GM12878 (cell line): Measurements from ENCODE around the gene MYO1D. TPM values are rescaled to one million over a fixed set of nuclear protein-coding genes. Genes with fewer than 3 reads are reported as not detected.

Experiments used
- ATAC-seq: fragments of 200-7000 bp; cut with Tn5 transposase; 3 replicates; pipeline ENCODE4 v1.9.1; 2020; ENCODE audit warnings: mild to moderate bottlenecking, moderate library complexity
- BruUV-seq: library from RNA; stranded (reverse); fragments of 400-500 nt; replicated peaks from 2 replicates; lab custom pipeline; 2021; lab: Mats Ljungman, UMichigan
- CTCF ChIA-PET: fragments of 300-600 bp; sonication (Branson Sonifier 250); formaldehyde crosslinking; extraction: SDS; loops from one replicate; lab custom pipeline; 2021; ENCODE audit warnings: inconsistent platforms; lab: Yijun Ruan, JAX
- POLR2A ChIA-PET: fragments of 350-600 bp; formaldehyde crosslinking; extraction: SDS; loops from one replicate; lab custom pipeline; 2021; ENCODE audit warnings: inconsistent platforms; lab: Charles Lee
- RAD21 ChIA-PET: fragments of 300-600 bp; sonication (Branson Sonifier 250); formaldehyde crosslinking; loops from one replicate; lab custom pipeline; 2023; ENCODE audit warnings: antibody characterized with exemption; ENCODE audit not compliant: unreplicated experiment; lab: Charles Lee
- SMC1A ChIA-PET: fragments of 300-600 bp; sonication (Branson Sonifier 250); formaldehyde crosslinking; loops from one replicate; lab custom pipeline; 2023; ENCODE audit not compliant: unreplicated experiment, uncharacterized antibody; lab: Charles Lee
- DNase-seq: peaks from one replicate; pipeline ENCODE4 v3.0.0-alpha.2; 2011; ENCODE audit warnings: low read depth, low spot score
- FAIRE-seq: peaks from 3 replicates; lab custom pipeline; 2011; peaks lifted over from hg19 to GRCh38; lab: Jason Lieb, UNC
- H2AFZ ChIP-seq: 2 replicates; pipeline ENCODE4 v1.6.0; 2011; ENCODE audit warnings: low read depth, low read length, control low read depth; ENCODE audit not compliant: control insufficient read depth
- H3K27ac ChIP-seq: 2 replicates; pipeline ENCODE4 v1.5.1; 2011; ENCODE audit warnings: control low read depth; ENCODE audit not compliant: control insufficient read depth, insufficient read depth
- H3K27me3 ChIP-seq, 2 experiments: replicated peaks in 1 of 2; 2 replicates each; pipeline versions ENCODE4 v1.6.0 to v1.6.1; 2011; ENCODE audit warnings: low read length in 1 of 2; ENCODE audit not compliant: control insufficient read depth in 2 of 2, insufficient read depth in 2 of 2
- H3K36me3 ChIP-seq, 2 experiments: 2 replicates each; pipeline ENCODE4 v1.5.1; 2011; ENCODE audit warnings: low read length in 1 of 2; ENCODE audit not compliant: control insufficient read depth in 2 of 2, insufficient read depth in 2 of 2
- H3K4me1 ChIP-seq: 2 replicates; pipeline ENCODE4 v1.6.1; 2011; ENCODE audit warnings: mild to moderate bottlenecking, low read length, moderate library complexity, mixed read lengths; ENCODE audit not compliant: control insufficient read depth, insufficient read depth
- H3K4me2 ChIP-seq: 2 replicates; pipeline ENCODE4 v1.6.0; 2011; ENCODE audit warnings: control low read depth; ENCODE audit not compliant: control insufficient read depth, insufficient read depth
- H3K4me3 ChIP-seq: fragments of 200-600 bp; sonication (generic); 2 replicates; pipeline ENCODE4 v1.5.1; 2016
- H3K79me2 ChIP-seq: 2 replicates; pipeline ENCODE4 v1.6.0; 2011; ENCODE audit warnings: low read length; ENCODE audit not compliant: control insufficient read depth, insufficient read depth
- H3K9ac ChIP-seq: 2 replicates; pipeline ENCODE4 v1.8.0; 2011; ENCODE audit warnings: low read length, control low read depth, mixed read lengths; ENCODE audit not compliant: control insufficient read depth, insufficient read depth
- H3K9me3 ChIP-seq: replicated peaks from 3 replicates; pipeline ENCODE4 v1.5.1; 2011; ENCODE audit warnings: mild to moderate bottlenecking, low read length; ENCODE audit not compliant: control insufficient read depth, insufficient read depth
- H4K20me1 ChIP-seq: 2 replicates; pipeline ENCODE4 v1.6.0; 2011; ENCODE audit not compliant: control insufficient read depth, insufficient read depth
- ASH2L ChIP-seq: fragments of 300-600, 200-600 bp; sonication (generic); IDR thresholded peaks from 2 replicates; pipeline ENCODE4 v1.6.1; 2017; ENCODE audit warnings: low read depth, mild to moderate bottlenecking, borderline replicate concordance
- ATF7 ChIP-seq: fragments of 450-650 bp; IDR thresholded peaks from 2 replicates; pipeline ENCODE4 v1.6.1; 2016; ENCODE audit warnings: low read depth, mild to moderate bottlenecking
- BMI1 ChIP-seq: fragments of 450-650 bp; IDR thresholded peaks from 2 replicates; pipeline ENCODE4 v1.6.1; 2016; ENCODE audit warnings: mild to moderate bottlenecking, moderate library complexity, borderline replicate concordance
- EP300 ChIP-seq, 2 experiments: fragments of 150-350 bp in 1 of 2; IDR thresholded peaks; 2 replicates each; pipeline ENCODE4 v1.6.1; 2011 to 2012; ENCODE audit warnings: low read depth in 2 of 2, low read length in 2 of 2, borderline replicate concordance in 1 of 2, improper control_type of control experiment in 1 of 2, inconsistent platforms in 1 of 2; ENCODE audit not compliant: control insufficient read depth in 1 of 2
- KDM1A ChIP-seq: fragments of 200-600 bp; sonication (generic); IDR thresholded peaks from 2 replicates; pipeline ENCODE4 v1.6.1; 2016; ENCODE audit warnings: borderline replicate concordance
- LARP7 ChIP-seq: fragments of 450-650 bp; IDR thresholded peaks from 2 replicates; pipeline ENCODE4 v1.6.1; 2017; ENCODE audit warnings: mild to moderate bottlenecking
- NFYA ChIP-seq: IDR thresholded peaks from 2 replicates; pipeline ENCODE4 v1.6.1; 2011; ENCODE audit warnings: low read depth, mild to moderate bottlenecking, low read length, improper control_type of control experiment, borderline replicate concordance
- PML ChIP-seq: IDR thresholded peaks from 2 replicates; pipeline ENCODE4 v1.6.1; 2012; ENCODE audit warnings: low read length, inconsistent platforms
- SMAD5 ChIP-seq: IDR thresholded peaks from 2 replicates; pipeline ENCODE4 v1.6.1; 2016; ENCODE audit warnings: antibody characterized with exemption, low read depth
- SMC3 ChIP-seq: IDR thresholded peaks from 2 replicates; pipeline ENCODE4 v1.6.1; 2011; ENCODE audit warnings: low read length, improper control_type of control experiment, borderline replicate concordance
- SREBF1 ChIP-seq: IDR thresholded peaks from 2 replicates; pipeline ENCODE4 v1.6.1; 2012; ENCODE audit warnings: mild to moderate bottlenecking, low read length
- TAF1 ChIP-seq: IDR thresholded peaks from 2 replicates; pipeline ENCODE4 v1.6.1; 2011; ENCODE audit warnings: mild to moderate bottlenecking, low read depth, low read length, borderline replicate concordance
- ZNF207 ChIP-seq: fragments of 450-650 bp; IDR thresholded peaks from 2 replicates; pipeline ENCODE4 v1.6.1; 2014; ENCODE audit warnings: antibody characterized with exemption, mild to moderate bottlenecking, borderline replicate concordance
- ZNF384 ChIP-seq: IDR thresholded peaks from 2 replicates; pipeline ENCODE4 v1.6.1; 2012; ENCODE audit warnings: low read depth, mild to moderate bottlenecking, low read length, improper control_type of control experiment, borderline replicate concordance
- ZNF622 ChIP-seq: fragments of 450-650 bp; IDR thresholded peaks from 2 replicates; pipeline ENCODE4 v1.6.1; 2017; ENCODE audit warnings: mild to moderate bottlenecking, inconsistent platforms
- WGBS: methylation state at CpG from one replicate; pipeline ENCODE4 v1.1.6; 2016; ENCODE audit warnings: low lambda C conversion rate; ENCODE audit not compliant: insufficient replicate concordance, insufficient coverage; ENCODE audit errors: missing lambda C conversion rate; 5-methylcytosine and 5-hydroxymethylcytosine counted together
- in situ Hi-C: fragments of 300-500 bp; cut with MboI; formaldehyde crosslinking; loops from 9 replicates; pipeline ENCODE4 v1.14.3; 2018; ENCODE audit warnings: mixed read lengths
- intact Hi-C: fragments of 100-400 bp; cut with micrococcal nuclease; formaldehyde crosslinking; loops from one replicate; pipeline ENCODE4 v1.14.2; 2022; ENCODE audit not compliant: unreplicated experiment
- polyA plus RNA-seq, 11 experiments: library from polyadenylated mRNA; depleted of rRNA in 4 of 11; unstranded in 6 of 11; stranded (reverse) in 5 of 11; fragments of >200 nt; fragmentation: Nextera tagmentation in 4 of 11; fragmentation: Illumina TruSeq in 1 of 11; extraction: Ambion mirVana in 4 of 11; extraction: Trizol in 1 of 11; gene quantifications; 1 replicate in 1 of 11; 2 replicates in 10 of 11; pipeline versions ENCODE4 v1.2.1 to v1.2.3, GENCODE V29; 2011 to 2016; ENCODE audit warnings: inconsistent platforms in 2 of 11, missing spikeins in 2 of 11, low read depth in 1 of 11
- total RNA-seq, 4 experiments: library from RNA; depleted of rRNA in 3 of 4; stranded (reverse); fragments of >200 nt in 3 of 4; fragmentation: Illumina TruSeq in 1 of 4; extraction: Trizol in 1 of 4; gene quantifications; 2 replicates each; pipeline versions ENCODE4 v1.2.1 to v1.2.3, GENCODE V29; 2013 to 2021
- TF ChIP-seq, protein P1 (sequence below): fragments of 450-650 bp; IDR thresholded peaks from 2 replicates; pipeline ENCODE4 v1.6.1; 2018; ENCODE audit warnings: mild to moderate bottlenecking, low read depth, moderate library complexity; ENCODE audit not compliant: partially characterized antibody
- TF ChIP-seq, protein P2 (sequence below): fragments of 450-650 bp; IDR thresholded peaks from 2 replicates; pipeline ENCODE4 v1.6.1; 2017; ENCODE audit warnings: borderline replicate concordance

MYO1D gene
- total and polyA plus RNA-seq, 10 of the 15 experiments (the other 5 are each of a cell fraction or from before 2014, with no cell fraction given): 1.8 to 37.7 (median 25.4) TPM

DNA sequence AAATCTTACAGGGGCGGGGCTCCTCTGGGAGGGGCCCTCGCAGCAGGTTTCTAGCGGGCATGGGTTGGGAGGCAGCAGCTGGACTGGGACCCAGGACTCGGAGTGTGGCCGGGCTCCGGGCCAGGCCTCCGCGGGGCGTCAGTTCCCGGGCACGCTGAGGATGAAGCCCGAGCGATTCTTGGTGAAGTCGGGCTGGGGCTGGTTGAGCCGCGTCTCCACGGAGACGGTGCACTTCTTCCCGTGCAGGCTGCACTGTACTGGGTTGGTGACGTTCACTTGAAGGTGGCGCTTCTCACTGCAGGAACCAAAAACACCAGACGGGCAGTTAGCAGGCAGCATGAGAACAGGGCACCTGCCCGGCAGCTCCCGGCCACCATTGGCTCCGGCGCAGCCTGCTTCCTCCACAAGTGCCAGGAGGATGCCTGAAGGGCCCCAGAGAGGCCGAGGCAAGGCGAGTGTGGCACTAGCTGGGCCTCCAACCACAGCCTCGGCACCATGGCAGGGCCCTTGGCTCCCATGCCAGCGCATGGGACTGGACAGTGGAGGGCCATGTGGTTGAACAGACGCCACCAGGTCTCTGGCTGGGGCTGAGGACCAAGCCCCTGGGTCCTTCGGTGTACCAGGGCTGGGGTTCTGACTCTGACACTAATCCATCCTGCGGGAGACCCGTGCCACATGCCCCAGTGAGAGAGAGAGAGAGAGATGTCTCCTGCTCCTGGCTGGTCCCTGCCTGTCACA, 382.1 kb downstream of the MYO1D start:
- TF ChIP-seq BMI1 (no peak), SMC3 (no peak), ZNF384 (no peak), ASH2L (no peak), EP300 (IDR thresholded peaks at IDR 0.05; ENCODE audit: borderline replicate concordance in 1 of 2, control insufficient read depth in 1 of 2, low read depth in 2 of 2, low read length in 2 of 2) (no peak), LARP7 (no peak), NFYA (no peak), SREBF1 (no peak), ZNF207 (no peak), ATF7 (no peak), KDM1A (no peak), ZNF622 (no peak), PML (no peak), TAF1 (no peak), SMAD5 (no peak)
- TF ChIP-seq, protein P1, sequence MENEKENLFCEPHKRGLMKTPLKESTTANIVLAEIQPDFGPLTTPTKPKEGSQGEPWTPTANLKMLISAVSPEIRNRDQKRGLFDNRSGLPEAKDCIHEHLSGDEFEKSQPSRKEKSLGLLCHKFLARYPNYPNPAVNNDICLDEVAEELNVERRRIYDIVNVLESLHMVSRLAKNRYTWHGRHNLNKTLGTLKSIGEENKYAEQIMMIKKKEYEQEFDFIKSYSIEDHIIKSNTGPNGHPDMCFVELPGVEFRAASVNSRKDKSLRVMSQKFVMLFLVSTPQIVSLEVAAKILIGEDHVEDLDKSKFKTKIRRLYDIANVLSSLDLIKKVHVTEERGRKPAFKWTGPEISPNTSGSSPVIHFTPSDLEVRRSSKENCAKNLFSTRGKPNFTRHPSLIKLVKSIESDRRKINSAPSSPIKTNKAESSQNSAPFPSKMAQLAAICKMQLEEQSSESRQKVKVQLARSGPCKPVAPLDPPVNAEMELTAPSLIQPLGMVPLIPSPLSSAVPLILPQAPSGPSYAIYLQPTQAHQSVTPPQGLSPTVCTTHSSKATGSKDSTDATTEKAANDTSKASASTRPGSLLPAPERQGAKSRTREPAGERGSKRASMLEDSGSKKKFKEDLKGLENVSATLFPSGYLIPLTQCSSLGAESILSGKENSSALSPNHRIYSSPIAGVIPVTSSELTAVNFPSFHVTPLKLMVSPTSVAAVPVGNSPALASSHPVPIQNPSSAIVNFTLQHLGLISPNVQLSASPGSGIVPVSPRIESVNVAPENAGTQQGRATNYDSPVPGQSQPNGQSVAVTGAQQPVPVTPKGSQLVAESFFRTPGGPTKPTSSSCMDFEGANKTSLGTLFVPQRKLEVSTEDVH: no peak
- TF ChIP-seq, protein P2, sequence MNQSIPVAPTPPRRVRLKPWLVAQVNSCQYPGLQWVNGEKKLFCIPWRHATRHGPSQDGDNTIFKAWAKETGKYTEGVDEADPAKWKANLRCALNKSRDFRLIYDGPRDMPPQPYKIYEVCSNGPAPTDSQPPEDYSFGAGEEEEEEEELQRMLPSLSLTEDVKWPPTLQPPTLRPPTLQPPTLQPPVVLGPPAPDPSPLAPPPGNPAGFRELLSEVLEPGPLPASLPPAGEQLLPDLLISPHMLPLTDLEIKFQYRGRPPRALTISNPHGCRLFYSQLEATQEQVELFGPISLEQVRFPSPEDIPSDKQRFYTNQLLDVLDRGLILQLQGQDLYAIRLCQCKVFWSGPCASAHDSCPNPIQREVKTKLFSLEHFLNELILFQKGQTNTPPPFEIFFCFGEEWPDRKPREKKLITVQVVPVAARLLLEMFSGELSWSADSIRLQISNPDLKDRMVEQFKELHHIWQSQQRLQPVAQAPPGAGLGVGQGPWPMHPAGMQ: no peak
- no TSS peak for BruUV-seq
- Histone ChIP-seq H3K9ac (no peak overlapping the region), H4K20me1 (no peaks in the 10 kb centered on the region), H3K4me3 (no peak overlapping the region), H3K36me3 (peaks cover 3 to 10% of the 10 kb centered on the region in 2 experiments; a peak in 3 of 4 replicates), H3K27ac (no peak overlapping the region), H2AFZ (no peak overlapping the region), H3K4me1 (peaks cover 34% of the 10 kb centered on the region), H3K9me3 (no peaks in the 10 kb centered on the region), H3K79me2 (peaks cover 24% of the 10 kb centered on the region), H3K4me2 (no peak overlapping the region), H3K27me3 (no peaks in the 10 kb centered on the region)
- SMC1A ChIA-PET: interaction anchor here (0.8 to 1.8 kb wide), 7 partner anchors 11 to 64 kb away, joined by 3 to 11 read pairs (median 5); no protein-coding TSS in a partner anchor
- WGBS: 89% methylated on average over 33 of the region's 34 CpGs
- in situ Hi-C loops (no loop called here), intact Hi-C loops (no loop called here)
- no peak for DNase-seq
- RAD21 ChIA-PET: interaction anchor here (16.4 kb wide), 1 partner anchor 24 kb away, joined by 543 read pairs; no protein-coding TSS in a partner anchor
- FAIRE-seq: no peak
- POLR2A ChIA-PET: interaction anchor here (0.6 to 12.5 kb wide), 5 partner anchors 17 to 108 kb away, joined by 4 to 308 read pairs (median 4); no protein-coding TSS in a partner anchor
- CTCF ChIA-PET: interaction anchor here (0.7 to 1.1 kb wide), 2 partner anchors 17 to 28 kb away, joined by 3 read pairs; no protein-coding TSS in a partner anchor
- no peak for ATAC-seq
